Hematopoietic multipotent progenitor cell treated with erythropoietin and hydrocortisone succinate and interleukin-3 and kit ligand, for 17 days (in vitro differentiated cells): ENCODE results near the gene SPATA9.

ENCODE experiments used
- DNase-seq: peaks from one replicate; pipeline ENCODE4 v3.0.0-alpha.2; 2015; ENCODE audit warnings: low spot score

SPATA9 gene

DNA sequence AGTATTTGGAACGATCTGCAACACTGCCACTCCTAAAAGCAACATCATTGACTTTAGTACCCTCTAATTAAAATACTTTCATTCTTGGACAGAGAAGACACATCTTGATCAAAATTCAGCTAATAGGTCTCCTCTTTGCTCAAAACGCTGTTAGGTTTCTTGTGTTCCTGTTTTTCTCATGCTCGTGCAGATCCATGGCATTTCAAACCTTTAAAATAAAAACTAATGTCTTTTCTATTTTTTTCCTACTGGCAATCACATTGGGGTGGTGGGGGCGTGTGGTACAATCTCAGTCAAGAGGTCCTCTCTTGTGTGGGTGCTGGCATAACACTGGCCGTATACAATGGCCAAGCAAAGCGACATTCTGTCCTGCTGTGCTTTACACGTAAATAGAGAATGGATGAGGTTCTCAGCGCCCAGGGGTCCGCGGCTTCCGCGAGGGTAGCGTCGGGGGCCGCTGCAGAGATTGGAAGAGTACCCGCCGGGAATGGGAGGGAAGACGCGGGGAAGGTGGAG lies 63.2 kb downstream of the SPATA9 start:
- no peak for DNase-seq

DNA sequence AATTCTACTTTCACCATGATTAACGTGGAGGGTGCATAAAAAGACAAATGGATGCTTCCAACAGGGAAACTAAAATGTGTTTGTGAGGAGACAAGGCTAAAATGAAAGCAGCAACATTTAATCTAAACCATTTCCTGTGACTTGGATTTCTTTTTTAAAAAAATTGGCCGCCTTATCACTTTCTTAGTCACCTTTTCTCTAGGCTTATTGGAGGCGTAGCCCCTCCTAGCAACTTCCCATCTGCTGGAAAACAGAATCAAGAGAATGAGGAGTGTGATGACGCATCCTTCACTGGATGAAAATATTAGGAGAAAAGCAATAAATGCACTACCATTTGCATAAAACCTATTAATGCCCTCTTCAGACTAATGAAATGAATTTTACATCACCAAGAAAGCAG lies 63.7 kb downstream of the SPATA9 start:
- no peak for DNase-seq

DNA sequence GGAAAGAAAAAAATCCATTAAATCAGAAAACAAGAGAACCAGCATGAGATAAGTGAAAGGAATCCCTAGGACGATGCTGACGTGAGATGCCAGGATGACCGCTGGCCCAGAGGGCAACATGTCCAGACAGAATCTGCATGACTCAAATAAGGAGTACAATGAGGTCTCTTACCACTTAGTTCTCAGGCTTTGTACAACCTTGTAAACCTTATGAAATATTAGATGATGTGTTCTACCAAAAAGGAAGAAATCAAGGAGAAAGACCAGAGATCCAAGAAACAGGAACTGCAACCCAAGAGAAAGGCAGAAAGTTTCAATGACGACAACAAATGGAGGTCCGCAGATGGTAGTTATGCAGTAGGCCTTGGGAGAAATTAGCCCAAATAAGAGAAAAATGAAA lies 65.7 kb downstream of the SPATA9 start:
- DNase-seq, result no peak

DNA sequence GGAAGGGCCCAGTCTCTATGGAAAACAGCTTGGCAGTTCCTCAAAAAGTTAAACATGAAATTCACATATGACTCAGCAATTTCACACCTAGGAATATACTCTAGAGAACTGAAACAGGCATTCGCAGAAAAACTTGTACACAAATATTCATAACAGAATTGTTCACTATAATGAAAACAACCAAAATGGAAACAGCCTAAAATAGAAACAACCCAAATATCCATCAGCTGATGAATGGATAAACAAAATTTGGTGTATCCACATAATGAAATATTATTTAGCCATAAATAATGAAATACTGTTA lies 67.7 kb downstream of the SPATA9 start:
- no peak for DNase-seq

DNA sequence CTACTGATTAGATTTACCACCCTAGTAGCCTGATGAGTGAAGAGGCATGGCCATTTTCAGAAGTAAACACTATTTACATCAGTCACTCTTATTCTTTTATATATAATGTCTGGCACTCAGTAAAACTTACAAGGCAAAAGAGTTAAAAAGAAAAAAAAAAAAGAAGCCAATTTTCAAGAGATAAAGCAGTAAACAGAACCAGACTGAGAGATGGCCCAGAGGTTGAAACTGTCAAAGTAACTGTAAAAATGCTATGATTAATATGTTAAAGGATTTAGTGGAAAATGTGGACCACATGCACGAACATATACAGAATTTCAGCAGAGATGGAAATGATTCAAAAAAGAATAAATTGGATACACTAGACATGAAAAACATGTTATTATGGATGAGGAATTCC lies 69.3 kb downstream of the SPATA9 start:
- DNase-seq, result no peak

DNA sequence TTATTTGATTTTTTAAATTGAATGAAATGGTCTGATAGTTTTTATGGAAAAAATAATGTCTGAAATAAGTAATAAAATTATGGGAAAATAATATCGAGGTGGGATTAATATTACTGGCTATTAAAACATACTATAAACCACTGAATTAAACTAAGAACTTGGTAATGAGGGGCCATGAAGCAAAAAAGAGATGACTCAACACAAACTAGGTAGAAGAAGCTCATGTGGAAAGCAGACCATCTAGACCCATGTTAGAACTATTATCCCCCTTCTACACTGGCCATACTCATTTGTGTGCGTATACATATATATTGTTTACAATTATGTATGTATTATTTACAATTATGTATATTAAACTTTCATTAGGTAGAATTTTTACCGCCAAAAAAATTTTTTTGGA lies 71.4 kb downstream of the SPATA9 start:
- no peak for DNase-seq

DNA sequence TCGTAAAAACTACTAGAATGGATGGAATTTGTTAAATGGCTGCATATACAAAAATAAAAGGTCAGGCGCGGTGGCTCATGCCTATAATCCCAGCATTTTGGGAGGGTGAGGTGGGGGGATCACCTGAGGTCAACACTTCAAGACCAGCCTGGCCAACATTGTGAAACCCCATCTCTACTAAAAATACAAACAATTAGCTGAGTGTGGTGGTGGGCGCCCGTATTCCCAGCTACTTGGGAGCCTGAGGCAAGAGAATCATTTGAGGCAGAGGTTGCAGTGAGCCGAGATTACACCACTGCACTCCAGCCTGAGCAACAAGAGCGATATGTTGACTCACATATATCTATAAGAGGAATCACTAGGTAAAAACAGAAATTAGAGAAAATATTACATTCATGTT lies 72.2 kb downstream of the SPATA9 start:
- no peak for DNase-seq

DNA sequence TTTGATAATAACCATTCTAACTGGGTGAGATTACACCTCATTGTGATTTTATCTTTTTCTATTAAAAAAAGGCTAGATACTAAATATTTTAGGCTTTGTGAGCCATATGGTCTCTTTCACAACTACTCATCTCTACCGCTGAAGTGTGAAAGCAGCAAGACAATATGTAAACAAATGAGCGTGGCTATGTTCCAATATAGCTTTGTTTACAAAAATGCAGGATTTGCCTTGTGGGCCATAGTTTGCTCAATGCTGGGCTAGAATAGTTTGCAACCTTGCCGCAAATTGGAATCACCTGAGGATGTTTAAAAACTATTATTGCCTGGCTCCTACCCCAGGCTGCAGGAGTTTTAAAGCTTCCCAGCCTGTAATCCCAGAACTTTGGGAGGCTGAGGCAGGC lies 73.1 kb downstream of the SPATA9 start:
- no peak for DNase-seq
